GM13977 (cell line): ENCODE measurements around the gene SNTG2.

Experiments
- DNase-seq: peaks from one replicate; pipeline ENCODE4 v3.0.0; 2012; ENCODE audit warnings: low spot score
- in situ Hi-C: fragments of 300-500 bp; cut with MboI; formaldehyde crosslinking; loops from one replicate; pipeline ENCODE4 v1.12.0; 2022; ENCODE audit warnings: low sequenced_read_pairs, low pct_unique_long_range_greater_than_20kb, mixed read lengths, inconsistent platforms; ENCODE audit not compliant: unreplicated experiment
- TF ChIP-seq, protein P1 (sequence below): IDR thresholded peaks from 2 replicates; pipeline ENCODE4 v1.5.1; 2012; ENCODE audit warnings: mild to moderate bottlenecking, control low read depth; ENCODE audit not compliant: insufficient read depth; ENCODE audit errors: extremely low read depth, missing control alignments

The SNTG2 gene

DNA sequence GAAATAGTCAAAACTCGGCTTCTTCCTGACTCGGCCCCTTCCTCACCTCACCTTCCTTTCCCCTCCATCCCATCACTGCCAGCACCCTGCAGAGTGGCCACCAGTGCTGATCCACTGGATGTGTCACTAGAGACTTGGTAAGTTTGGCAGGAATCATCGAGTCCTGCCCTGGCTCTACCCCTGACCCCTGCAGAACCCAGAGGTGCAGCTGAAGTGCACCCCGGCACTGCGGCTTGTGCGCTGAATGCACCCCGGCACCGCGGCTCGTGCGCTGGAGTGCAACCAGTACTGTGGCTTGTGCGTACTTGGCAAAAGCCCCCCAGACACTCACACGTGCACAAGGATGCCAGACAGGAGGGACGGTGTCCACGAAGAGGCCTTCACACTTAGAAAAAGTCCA is 206.5 kb downstream of the SNTG2 start:
- TF ChIP-seq, protein P1, sequence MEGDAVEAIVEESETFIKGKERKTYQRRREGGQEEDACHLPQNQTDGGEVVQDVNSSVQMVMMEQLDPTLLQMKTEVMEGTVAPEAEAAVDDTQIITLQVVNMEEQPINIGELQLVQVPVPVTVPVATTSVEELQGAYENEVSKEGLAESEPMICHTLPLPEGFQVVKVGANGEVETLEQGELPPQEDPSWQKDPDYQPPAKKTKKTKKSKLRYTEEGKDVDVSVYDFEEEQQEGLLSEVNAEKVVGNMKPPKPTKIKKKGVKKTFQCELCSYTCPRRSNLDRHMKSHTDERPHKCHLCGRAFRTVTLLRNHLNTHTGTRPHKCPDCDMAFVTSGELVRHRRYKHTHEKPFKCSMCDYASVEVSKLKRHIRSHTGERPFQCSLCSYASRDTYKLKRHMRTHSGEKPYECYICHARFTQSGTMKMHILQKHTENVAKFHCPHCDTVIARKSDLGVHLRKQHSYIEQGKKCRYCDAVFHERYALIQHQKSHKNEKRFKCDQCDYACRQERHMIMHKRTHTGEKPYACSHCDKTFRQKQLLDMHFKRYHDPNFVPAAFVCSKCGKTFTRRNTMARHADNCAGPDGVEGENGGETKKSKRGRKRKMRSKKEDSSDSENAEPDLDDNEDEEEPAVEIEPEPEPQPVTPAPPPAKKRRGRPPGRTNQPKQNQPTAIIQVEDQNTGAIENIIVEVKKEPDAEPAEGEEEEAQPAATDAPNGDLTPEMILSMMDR: no peak
- in situ Hi-C loops: no loop called here
- DNase-seq: no peak

DNA sequence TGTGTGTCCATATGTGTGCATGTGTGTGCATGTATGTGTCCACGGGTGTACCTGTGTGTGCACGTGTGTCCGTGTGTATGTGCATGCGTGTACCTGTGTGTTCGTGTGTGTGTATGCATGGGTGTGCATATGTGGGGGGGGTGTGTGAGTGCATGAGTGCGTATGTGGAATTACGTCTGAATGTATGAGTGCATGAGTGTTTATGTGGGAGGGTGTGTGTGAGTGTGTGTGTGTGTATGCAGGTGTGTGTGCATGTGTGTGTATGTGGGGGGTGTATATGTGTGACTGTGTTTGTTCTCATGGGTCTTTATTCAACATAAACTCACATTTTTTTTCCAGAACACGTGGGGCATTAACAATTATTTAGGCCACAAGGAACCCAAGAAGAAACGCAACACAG is 208.4 kb downstream of the SNTG2 start:
- no peak for DNase-seq
- TF ChIP-seq, protein P1: no peak
- in situ Hi-C loops: no loop called here

DNA sequence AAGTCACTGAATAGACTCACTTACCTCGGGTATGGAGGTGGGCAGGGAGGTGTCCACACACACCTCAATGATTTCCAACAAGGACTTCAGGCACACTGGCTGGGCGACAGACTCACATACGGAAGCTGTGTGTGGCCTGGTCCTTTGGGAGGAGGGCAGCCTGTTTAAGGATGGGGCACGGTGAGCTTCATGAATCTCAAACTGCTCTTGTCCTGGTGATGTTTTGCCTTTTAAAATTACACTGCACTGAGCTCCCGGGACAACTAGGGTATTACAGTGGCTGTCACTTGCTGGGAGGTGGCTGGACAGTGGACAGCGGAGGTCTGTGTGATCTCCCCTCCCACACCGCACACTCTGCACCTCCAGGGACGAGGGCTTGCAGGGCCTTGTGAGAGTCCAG is 211.6 kb downstream of the SNTG2 start:
- in situ Hi-C loops: no loop called here
- TF ChIP-seq, protein P1: no peak
- no peak for DNase-seq

DNA sequence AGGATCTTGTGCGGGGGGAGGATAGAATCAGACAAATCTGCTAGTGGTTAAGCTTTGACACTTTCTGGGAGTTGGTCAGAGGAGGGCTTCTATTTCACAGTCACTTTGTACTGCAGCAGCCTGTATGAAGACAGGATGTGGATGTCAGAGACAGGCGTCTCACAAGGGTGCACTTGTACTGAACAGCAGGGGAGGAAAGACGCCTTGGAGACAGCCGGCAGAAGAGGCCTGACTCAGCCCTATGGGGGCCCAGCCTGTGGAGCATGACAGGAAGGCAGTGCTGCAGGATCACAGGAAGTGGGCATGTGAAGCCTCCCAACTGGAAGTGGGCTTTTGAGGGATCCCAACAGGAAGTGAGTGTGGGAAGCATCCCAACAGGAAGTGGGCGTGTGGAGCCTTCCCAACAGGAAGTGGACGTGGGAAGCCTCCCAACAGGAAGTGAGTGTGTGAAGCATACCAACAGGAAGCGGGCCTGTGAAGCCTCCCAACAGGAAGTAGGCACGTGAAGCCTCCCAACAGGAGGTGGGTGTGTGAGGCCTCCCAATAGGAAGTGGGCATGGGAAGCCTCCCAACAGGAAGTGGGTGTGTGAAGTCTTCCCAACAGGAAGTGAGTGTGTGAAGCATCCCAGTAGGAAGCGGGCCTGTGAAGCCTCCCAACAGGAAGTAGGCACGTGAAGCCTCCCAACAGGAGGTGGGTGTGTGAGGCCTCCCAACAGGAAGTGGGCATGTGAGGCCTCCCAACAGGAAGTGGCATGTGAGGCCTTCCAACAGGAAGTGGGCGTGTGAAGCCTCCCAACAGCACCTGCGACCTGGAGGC is 212.3 kb downstream of the SNTG2 start:
- DNase-seq: no peak

DNA sequence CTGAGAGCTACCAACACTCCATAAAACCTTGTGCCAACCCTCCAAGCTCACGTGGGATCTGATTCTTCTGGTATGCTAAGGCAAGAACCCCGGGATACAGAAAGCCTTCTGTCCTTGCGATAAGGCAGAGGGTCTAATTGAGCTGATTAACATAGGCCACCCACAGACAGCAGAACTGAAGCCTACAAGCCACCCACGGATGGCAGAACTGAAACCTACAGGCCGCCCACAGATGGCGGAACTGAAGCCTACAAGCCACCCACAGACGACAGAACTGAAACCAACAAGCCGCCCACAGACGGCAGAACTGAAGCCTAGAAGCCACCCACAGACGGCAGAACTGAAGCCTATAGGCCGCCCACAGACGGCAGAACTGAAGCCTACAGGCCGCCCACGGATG is 216.3 kb downstream of the SNTG2 start:
- in situ Hi-C loops: no loop called here
- DNase-seq: no peak
- TF ChIP-seq, protein P1: no peak

More for the DNA sequence above, 212.3 kb downstream of the SNTG2 start:
- TF ChIP-seq, protein P1: no peak
- in situ Hi-C loops: no loop called here

DNA sequence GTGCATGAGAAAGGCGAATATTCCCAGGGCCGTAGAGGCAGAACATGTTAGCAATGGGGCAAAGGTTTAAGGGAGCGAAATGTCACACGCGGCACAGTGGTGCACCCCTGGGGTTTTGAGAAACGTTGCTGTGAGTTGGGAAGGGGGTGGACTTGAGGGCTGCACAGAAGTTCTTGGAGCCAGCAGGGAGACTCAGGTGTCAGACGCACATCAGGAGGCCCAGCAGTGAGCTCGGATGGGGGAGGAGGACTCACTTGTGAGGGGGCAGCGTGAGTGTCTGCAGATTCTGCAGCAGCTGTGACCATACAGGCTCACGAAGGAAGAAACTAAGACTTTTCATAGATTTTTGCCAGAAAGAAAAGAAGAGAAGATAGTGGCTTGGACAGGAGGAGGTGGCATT is 218.2 kb downstream of the SNTG2 start:
- in situ Hi-C loops: no loop called here
- TF ChIP-seq, protein P1: no peak
- no peak for DNase-seq
